HG03095 (cell line): ENCODE results near the gene FOXM1.

ENCODE experiments used
- ATAC-seq: cut with Tn5 transposase; IDR thresholded peaks from one replicate; pipeline ENCODE4 v1.9.1; 2021; ENCODE audit warnings: moderate library complexity; ENCODE audit not compliant: unreplicated experiment

The FOXM1 gene, protein sequence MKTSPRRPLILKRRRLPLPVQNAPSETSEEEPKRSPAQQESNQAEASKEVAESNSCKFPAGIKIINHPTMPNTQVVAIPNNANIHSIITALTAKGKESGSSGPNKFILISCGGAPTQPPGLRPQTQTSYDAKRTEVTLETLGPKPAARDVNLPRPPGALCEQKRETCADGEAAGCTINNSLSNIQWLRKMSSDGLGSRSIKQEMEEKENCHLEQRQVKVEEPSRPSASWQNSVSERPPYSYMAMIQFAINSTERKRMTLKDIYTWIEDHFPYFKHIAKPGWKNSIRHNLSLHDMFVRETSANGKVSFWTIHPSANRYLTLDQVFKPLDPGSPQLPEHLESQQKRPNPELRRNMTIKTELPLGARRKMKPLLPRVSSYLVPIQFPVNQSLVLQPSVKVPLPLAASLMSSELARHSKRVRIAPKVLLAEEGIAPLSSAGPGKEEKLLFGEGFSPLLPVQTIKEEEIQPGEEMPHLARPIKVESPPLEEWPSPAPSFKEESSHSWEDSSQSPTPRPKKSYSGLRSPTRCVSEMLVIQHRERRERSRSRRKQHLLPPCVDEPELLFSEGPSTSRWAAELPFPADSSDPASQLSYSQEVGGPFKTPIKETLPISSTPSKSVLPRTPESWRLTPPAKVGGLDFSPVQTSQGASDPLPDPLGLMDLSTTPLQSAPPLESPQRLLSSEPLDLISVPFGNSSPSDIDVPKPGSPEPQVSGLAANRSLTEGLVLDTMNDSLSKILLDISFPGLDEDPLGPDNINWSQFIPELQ

DNA sequence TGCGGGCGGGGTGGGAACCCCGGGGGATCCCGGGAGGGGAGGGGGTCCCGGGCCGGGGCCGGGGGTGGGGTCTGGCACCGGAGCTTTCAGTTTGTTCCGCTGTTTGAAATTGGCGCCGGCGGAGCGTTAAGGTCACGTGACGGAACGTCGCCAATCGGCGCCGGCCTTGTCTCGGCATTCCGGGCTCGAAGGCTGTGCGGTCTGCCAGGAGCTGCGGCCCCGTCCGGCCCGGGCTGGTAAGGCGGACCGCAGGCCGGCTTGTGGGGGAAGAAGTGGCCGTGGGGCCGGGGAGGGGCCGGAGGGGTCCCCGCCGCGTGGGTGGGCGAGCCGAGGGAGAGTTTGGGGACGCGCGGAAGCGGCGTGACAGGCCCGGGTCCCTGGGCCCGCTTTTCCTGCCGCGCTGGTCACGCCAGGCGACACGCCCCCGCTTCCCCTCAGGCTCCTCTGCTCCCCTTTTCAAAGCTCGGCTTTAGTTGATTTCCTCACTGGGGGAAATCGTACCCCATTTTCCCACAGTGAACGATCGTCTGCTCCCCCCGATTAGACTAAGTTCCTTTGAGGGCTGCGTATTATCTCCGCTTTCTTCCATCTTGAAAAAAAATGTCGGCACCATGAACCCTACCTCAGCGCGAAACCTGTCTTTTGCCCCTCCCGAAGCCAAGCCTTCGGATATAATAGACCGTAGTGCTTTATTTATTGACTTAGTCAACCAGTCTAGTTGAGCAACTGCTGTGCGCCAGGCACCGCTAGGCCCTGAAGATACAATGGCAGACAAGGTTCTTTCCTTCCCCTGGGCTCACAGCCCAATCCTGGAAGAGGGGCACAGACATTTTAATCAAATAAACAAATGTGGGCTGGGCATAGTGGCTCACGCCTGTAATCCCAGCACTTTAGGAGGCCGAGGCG is at the start of gene FOXM1, which contains the start of gene RHNO1:
FOXM1 (minus strand) TSS at position 128 of the 906 bp plus-strand sequence. CDS start 2,696 bp downstream, outside the sequence.
RHNO1 (plus strand) TSS at position 177 of the 906 bp plus-strand sequence. CDS start 8,144 bp downstream, outside the sequence.
- no peak for ATAC-seq

DNA sequence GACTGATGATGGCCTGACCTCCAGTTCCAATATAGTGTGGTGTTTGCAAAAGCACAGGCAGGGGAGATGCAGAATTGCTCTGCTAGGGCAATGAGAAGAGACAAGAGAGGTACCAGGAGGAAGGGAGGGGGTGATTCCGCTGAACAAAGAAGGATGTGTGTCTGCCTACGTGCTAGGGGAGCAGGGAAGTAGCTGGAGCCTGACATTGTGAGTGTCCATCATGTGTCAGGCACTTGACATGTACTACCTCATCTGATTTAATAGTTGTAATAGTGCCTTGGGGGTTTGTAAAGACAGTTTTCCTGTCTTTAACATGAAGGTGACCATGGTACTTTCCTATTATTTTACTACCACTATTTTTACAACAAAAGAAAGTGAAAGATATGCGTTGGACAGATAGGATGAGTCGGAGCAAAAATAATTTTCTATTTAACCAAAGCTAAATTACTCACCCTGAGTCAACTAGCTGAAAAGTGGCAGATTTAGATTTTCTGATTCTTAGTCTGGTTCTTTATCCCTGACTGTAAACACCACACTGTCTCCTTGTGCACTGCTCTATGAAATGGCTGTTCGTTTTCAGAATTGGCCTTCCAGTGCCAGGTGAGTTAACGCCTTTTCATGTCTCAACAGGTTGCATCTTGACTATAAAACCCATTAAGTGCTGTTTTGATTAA is 48.5 kb upstream of the FOXM1 start:
- ATAC-seq: no peak

DNA sequence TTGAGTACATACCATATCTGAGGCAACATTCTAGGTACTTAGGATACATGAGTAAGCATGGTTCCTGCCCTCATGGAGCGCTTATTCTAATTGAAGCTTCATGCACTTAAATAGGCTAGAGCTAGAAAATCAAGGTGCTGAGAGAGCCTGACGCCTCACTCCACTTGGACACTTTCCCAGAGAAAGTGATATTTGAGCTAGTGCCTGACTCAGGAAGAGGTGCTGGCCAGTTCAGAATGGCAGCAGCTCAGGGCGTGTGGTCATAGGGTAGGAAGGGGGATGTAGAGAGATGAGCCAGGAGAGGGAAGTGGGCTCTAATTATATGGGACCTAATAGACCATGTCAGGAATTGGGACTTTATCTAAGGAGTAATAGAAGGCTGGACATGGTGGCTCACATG is 47.0 kb upstream of the FOXM1 start:
- no peak for ATAC-seq

DNA sequence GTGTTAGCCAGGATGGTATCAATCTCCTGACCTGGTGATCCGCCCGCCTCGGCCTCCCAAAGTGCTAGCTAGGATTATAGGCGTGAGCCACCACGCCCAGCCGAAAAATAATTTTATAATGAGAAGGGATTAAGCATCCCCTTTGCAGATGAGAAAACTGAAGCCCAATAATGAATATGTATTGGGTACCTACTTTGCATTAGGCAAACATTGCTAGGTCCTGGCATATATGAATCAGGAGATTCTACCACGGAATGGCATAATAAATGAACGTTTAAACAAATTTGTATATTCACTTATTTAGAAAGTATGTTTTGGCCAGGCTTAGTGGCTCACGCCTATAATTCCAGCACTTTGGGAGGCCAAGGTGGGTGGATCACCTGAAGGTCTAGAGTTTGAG is 46.1 kb upstream of the FOXM1 start:
- no peak for ATAC-seq

DNA sequence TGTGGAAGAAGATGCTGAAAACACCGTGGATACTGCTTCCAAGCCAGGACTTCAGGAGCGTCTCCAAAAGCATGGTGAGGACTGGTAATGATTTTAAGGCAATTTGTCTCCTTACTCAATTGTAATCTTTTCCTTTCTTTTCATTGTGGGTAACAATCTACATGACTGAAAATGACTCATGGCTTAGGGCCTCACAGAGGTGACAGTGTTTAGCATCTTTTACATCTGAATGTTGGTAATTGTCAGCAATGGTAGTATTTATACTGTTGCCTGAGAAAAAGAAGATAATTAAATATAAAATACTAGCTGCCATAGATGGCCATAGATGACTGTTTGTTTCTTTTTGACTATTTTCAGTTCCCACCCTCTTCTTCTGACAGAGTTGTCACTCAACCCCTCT is 45.4 kb upstream of the FOXM1 start:
- no peak for ATAC-seq

DNA sequence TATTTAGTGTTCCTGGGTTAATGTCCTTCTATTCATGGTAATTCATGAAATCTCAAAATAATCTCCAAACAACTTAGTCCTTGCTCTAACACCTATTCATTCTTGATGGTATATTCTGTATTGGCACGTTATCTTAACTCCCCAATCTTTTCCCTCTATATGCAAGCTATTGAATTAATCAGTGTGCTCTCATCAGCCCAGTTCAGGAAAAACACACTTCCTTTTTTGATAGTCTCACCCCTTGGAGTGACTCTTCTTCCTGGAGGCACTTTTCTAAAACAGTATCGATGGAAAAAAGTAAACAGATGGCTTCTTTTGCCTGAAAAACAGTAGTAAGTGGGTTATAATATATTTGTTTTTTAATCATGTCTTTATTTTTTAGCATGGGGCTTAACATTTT is 42.3 kb upstream of the FOXM1 start:
- ATAC-seq: no peak

DNA sequence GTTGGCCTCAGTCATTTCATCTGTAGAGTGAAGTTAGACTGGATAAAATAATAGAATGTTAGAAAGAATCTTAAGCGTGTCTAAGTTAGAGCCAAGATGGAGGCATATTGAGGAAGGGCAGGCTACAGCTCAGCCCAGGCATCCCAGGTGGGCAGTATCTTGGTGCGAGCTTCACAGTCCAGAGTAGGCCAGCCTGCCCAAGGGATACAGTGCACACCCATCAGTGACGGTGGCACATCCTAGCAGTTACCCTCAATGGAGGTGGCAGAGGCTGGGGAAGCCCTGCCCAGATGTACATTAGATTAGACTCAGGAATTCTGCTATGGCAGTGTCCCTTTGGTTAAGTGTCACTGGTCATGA is 35.2 kb upstream of the FOXM1 start:
- no peak for ATAC-seq

DNA sequence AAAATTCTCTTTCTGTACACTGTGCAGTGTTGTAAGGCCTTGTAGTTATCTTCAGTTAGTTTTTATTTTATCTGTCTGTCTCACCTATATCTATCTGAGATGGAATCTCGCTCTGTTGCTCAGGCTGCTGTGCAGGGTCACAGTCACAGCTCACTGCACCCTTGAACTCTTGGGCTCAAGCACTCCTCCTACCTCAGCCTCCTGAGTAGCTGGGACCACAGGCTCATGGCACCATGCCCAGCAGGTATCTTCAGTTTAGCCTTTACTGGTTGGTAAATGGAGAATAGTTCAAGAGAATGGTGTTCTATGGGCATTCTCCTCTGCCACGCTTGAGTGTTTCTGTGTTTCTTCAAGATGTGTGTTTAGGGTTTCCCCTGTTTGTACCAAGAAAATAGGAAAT is 27.3 kb upstream of the FOXM1 start:
- ATAC-seq: no peak

DNA sequence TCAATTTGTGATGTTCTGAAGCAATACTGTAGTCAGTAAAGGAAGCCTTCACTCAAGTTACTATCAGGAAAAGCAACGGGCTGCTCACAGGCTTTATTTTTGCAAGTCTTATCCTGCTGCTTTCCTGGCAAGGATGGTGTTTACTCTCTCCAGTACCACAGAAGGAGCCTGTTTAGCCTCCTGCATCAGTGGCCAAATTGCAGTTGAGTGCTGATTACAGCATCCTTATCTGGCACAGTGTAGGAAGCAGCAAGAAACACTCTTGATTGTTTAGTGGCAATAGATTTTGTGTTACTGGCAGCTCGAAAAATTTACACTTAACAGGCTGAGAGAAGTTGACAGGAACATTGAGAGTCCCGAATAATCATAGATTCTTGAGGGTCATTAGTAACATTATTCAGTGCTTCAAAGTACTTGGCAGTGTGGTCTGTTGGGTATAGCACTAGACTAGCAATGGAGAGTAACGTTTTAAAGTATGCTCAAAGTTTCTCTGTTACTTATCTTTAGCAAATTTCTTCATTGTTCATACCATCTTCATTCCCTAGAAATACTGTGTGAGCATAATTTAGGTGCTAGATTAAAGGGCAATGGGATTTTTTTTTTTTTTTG is 25.4 kb upstream of the FOXM1 start:
- no peak for ATAC-seq

DNA sequence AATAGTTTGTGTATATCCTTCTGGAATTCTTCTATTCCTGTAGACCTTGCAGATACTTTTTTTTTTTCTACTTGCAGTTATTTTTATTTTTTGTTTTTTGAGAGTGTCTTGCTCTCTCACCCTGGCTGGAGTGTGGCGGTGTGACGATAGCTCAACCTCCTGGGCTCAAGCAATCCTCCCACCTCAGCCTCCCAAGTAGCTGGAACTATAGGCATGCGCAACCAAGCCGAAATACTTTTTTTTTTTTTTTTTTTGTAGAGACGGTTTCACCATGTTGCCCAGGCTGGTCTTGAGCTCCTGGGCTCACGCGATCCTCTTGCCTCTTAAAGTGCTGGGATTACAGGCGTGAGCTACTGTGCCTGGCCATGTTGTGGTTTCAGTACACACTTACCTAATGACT is 23.7 kb upstream of the FOXM1 start:
- no peak for ATAC-seq

DNA sequence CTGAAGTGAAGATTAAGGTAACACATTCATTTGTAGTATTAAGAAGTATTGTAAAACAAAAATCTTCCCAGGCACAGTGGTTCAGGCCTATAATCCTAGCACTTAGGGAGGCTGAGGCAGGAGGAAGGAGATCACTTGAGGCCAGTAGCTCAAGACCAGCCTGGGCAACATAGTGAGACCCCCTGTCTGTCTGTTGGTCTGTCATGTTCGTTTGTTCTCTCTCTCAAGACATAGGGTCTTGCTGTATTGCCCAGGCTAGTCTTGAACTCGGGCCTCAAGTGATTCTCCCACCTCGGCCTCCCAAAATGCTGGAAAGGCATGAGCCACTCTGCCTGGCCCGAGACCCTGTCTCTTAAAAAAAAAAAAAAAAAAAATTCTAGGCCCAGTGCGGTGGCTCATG is 20.4 kb upstream of the FOXM1 start:
- no peak for ATAC-seq

DNA sequence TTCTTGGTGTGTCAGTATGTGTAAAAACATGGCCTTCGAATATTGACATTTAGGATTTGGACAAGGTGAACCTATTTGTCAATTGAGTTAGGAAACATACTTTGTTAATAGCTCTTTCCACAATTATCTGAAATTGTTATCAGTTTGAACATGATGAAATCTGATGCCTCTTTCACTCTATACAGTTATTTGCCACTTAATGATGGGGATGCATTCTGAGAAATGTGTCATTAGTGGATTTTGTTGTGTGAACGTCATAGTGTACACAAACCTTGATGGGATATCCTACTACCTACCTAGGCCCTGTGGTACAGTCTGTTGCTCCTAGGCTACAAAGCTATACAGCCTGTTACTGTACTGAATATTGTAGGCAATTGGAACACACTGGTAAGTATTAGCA is 18.5 kb upstream of the FOXM1 start:
- ATAC-seq: no peak

DNA sequence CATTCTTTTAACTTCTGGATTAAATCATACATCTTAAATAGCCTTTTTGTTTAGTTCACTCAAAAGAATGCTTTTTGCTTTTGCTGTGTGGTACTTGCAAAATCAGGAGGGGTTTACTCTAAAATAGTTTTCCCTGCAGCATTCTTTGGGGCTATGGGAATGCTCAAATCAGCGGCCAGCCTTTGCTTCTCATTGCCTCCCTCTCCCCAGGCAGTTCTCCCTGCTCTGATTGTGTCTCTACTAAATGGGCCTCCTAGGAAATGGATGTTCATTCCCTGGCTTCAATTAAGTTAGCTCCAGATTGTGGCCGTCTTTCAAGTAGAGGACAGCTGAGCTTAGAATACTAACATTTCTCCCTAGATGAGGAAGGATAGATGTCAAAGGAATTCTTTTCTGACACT is 18.1 kb upstream of the FOXM1 start:
- no peak for ATAC-seq

DNA sequence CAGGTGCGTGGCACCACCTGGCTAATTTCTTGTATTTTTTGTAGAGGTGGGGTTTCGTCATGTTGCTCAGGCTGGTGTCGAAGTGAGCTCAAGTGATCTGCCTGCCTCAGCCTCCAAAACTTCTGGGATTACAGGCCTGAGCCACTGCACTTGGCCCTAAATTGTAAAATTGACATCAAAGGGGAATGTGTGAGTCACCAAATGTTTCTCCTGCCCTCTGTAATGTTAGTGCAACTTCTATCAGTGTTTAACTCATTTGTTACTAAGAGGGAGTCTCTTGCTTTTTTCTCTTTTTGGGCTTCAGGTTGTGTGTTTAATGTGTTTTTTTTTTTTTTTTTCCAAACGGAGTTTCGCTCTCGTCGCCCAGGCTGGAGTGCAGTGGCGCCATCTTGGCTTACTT is 16.0 kb upstream of the FOXM1 start:
- no peak for ATAC-seq

DNA sequence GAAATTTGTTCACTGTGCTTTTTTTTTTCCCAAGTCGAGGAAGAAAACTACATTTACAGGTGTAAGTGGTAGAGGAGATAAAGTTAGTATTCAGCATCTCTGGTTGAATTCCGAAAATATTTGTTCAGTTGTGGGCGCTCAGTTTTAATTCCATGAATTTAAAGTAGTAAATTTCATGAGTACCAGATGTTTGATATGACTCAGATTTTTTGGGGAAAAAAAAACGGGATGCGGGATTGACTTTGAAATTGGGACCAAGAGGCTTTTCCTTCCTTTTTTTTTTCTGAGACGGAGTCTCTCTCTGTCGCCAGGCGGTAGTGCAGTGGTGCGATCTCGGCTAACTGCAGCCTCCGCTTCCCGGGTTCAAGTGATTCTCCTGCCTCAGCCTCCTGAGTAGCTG is 15.3 kb upstream of the FOXM1 start:
- ATAC-seq: no peak

DNA sequence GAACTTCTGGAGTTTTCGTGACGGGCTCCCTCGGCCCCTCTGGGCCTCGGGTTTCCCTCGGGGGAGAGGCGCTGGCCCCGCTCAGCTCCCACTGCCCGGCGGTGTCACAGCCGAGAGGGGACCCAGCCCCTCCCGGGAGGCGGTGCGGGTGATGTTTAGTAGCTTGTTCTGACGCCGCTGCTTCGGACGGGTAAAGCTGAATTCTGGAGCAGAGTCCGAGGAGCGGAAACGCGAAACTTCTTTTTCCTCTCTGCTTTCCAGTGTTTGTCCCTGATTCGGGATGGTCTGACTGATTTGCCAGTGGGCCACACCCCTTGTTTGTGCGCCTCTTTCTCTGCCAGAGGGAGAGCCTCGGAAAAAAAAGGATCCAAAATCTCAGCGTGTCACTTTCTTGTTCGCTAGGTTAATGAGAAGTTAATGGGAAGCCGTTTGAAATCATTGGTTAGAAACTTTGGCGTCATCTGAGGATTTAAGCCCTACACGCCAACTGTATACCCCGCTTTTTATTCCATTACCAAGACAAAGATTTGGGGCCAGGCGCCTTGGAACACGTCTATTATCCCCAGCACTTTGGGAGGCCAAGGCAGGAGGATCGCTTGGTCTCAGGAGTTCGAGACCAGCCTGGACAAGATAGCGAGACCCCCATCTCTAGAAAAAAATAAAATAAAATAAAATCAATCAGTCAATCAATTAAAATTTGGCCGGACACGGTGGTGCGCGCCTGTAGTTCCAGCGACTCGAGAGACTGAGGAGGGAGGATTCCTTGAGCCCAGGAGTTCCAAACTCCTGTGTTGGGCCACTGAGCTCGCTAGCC is 14.5 kb upstream of the FOXM1 start:
- ATAC-seq: peak; percentile 6

DNA sequence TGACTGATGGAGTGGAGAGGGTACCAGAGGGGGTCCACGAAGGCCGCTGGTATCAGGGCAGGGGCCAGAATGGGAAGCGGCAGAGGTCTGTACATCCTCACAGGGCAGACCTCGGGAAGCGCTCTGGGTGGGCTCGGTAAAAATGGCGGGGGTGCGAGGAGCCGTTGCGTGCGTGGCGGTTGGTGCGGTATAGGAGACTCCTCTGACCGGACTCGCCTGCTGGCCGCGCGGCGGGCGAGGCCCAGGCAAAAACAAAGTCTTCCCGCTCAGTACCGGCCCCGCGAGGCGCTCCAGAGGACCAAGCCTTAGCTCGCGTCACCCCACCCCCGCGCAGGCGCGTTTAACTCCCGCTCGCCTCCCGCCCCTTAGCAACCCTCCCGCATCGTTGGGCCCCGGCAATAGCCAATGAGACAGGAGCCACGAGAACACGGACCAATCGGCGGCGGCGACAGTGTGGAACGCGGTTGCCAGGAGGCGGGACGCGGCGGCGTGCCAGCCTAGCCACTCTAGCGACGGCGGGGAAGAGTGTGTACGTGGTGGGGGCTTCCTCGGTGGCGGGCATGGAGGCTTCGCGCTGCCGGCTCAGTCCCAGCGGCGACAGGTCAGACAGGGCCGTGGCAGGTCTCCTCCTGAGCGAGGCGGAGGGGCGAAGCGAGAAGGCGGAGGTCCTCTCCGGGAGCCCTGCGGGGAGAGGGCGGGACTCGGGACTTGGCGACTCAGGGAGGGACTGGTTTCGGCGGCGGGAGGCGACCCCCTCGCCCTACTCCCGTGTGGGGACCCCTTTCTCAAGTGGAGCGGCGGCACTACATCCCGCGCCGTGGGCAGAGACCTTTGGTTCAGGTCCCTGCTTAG is 13.6 kb upstream of the FOXM1 start, which contains the start of gene TULP3:
TULP3 (plus strand) TSS at position 504 of the 852 bp plus-strand sequence; CDS start at position 561, 57 bp downstream.
- peak; percentile 96 for ATAC-seq

DNA sequence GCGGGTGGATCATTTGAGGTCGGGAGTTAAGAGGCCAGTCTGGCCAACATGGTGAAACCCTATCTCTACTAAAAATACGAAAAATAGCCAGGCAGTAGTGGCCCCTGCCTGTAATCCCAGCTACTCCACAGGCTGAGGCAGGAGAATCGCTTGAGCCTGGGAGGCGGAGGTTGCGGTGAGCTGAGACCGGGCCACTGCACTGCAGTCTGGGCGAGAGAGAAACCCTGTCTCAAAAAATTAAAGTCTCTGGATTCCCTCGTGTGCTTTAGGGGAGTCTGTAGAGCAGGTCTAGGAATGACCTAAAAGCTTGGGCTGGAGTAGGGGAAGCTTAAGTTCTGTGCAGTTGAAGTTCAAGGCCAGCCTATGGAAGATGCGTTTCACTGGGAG is 13.0 kb upstream of the FOXM1 start:
- no peak for ATAC-seq
